HepG2 (cell line): ENCODE results near the gene TSSK3. TPM values are rescaled to one million over a fixed set of nuclear protein-coding genes. Genes with fewer than 3 reads are reported as not detected.

Experiments
- EEA1 ChIP-seq: sonication (generic); formaldehyde crosslinking; IDR thresholded peaks from 2 replicates; pipeline ENCODE4 v1.5.1; 2020; ENCODE audit warnings: mild to moderate bottlenecking, missing genetic modification reagents, borderline replicate concordance
- ELF1 ChIP-seq: sonication (generic); formaldehyde crosslinking; IDR thresholded peaks from 2 replicates; pipeline ENCODE4 v1.4.0; 2020; ENCODE audit warnings: missing genetic modification reagents
- HNRNPH1 ChIP-seq: fragments of 200-400 bp; formaldehyde crosslinking; optimal IDR thresholded peaks from 2 replicates; pipeline ENCODE3; 2017; ENCODE audit warnings: mild to moderate bottlenecking, low read depth, low read length
- NONO ChIP-seq, 2 experiments: fragments of 450-650 bp in 1 of 2; sonication (generic) in 1 of 2; formaldehyde crosslinking in 1 of 2; IDR thresholded peaks in 1 of 2; conservative IDR thresholded peaks in 1 of 2; 2 replicates each; pipeline versions ENCODE4 v1.6.1 to v1.8.0; 2017 to 2022; ENCODE audit warnings: mild to moderate bottlenecking in 1 of 2, missing genetic modification reagents in 1 of 2, moderate library complexity in 1 of 2
- PHF5A ChIP-seq: IDR thresholded peaks from one replicate; pipeline ENCODE4 v1.6.1; 2018; ENCODE audit warnings: low read depth, missing genetic modification reagents; ENCODE audit not compliant: unreplicated experiment
- POLR2A ChIP-seq, 2 experiments: IDR thresholded peaks; 2 replicates each; pipeline ENCODE4 v1.6.1; 2011; ENCODE audit warnings: low read depth in 2 of 2, low read length in 2 of 2, mild to moderate bottlenecking in 1 of 2, moderate library complexity in 1 of 2; ENCODE audit not compliant: insufficient read depth in 1 of 2
- PRPF4 ChIP-seq: fragments of 200-400 bp; formaldehyde crosslinking; IDR thresholded peaks from 2 replicates; pipeline ENCODE4 v1.6.1; 2016; ENCODE audit warnings: low read length, low read depth; ENCODE audit not compliant: poor library complexity, severe bottlenecking
- STAT5B ChIP-seq: sonication (generic); formaldehyde crosslinking; IDR thresholded peaks from 2 replicates; pipeline ENCODE4 v1.4.0; 2020; ENCODE audit warnings: missing genetic modification reagents
- TCF12 ChIP-seq, 2 experiments: fragments of 450-650 bp in 1 of 2; sonication (generic) in 1 of 2; formaldehyde crosslinking in 1 of 2; IDR thresholded peaks; 2 replicates each; pipeline versions ENCODE4 v1.6.1 to v1.8.0; 2017 to 2022; ENCODE audit warnings: antibody characterized with exemption in 1 of 2, mild to moderate bottlenecking in 1 of 2, missing genetic modification reagents in 1 of 2, moderate library complexity in 1 of 2
- ZNF138 ChIP-seq: sonication (generic); formaldehyde crosslinking; IDR thresholded peaks from 2 replicates; pipeline ENCODE4 v1.5.0; 2020; ENCODE audit warnings: mild to moderate bottlenecking, low read depth, missing genetic modification reagents
- ZNF296 ChIP-seq: sonication (generic); formaldehyde crosslinking; conservative IDR thresholded peaks from 2 replicates; pipeline ENCODE4 v1.5.0; 2020; ENCODE audit warnings: mild to moderate bottlenecking, missing genetic modification reagents
- ZNF816 ChIP-seq: sonication (generic); formaldehyde crosslinking; IDR thresholded peaks from 2 replicates; pipeline ENCODE4 v1.8.0; 2022; ENCODE audit warnings: missing genetic modification reagents, mild to moderate bottlenecking, borderline replicate concordance
- ZNF878 ChIP-seq: sonication (generic); formaldehyde crosslinking; IDR thresholded peaks from 2 replicates; pipeline ENCODE4 v1.8.1; 2023; ENCODE audit warnings: mild to moderate bottlenecking, missing genetic modification reagents, moderate library complexity
- ZSCAN12 ChIP-seq: sonication (generic); formaldehyde crosslinking; IDR thresholded peaks from 2 replicates; pipeline ENCODE4 v1.9.0; 2021; ENCODE audit warnings: mild to moderate bottlenecking, missing genetic modification reagents
- ZZZ3 ChIP-seq: sonication (generic); formaldehyde crosslinking; IDR thresholded peaks from 2 replicates; pipeline ENCODE4 v1.4.0; 2020; ENCODE audit warnings: missing genetic modification reagents, mild to moderate bottlenecking, borderline replicate concordance
- polyA plus RNA-seq, 8 experiments: library from polyadenylated mRNA; depleted of rRNA in 3 of 8; stranded (reverse) in 7 of 8; unstranded in 1 of 8; fragments of >200 nt; fragmentation: Illumina TruSeq in 4 of 8; extraction: Trizol in 4 of 8; gene quantifications; 2 replicates each; pipeline versions ENCODE4 v1.2.1 to v1.2.3, GENCODE V29; 2011 to 2016; ENCODE audit warnings: low read depth in 4 of 8, missing spikeins in 1 of 8, mixed read lengths in 1 of 8; ENCODE audit not compliant: insufficient read depth in 1 of 8
- total RNA-seq, 5 experiments: library from RNA; depleted of rRNA; stranded (reverse); fragments of >200 nt; fragmentation: Illumina TruSeq; extraction: Trizol; gene quantifications; 2 replicates each; pipeline ENCODE4 v1.2.3, GENCODE V29; 2016; ENCODE audit warnings: low read depth in 1 of 5
- TF ChIP-seq, protein P1 (sequence below): sonication (generic); formaldehyde crosslinking; IDR thresholded peaks from 2 replicates; pipeline ENCODE4 v1.8.1; 2023; ENCODE audit warnings: missing genetic modification reagents, mild to moderate bottlenecking, borderline replicate concordance
- TF ChIP-seq, protein P2 (sequence below): sonication (generic); formaldehyde crosslinking; IDR thresholded peaks from 2 replicates; pipeline ENCODE4 v1.9.0; 2021; ENCODE audit warnings: missing genetic modification reagents, mild to moderate bottlenecking, borderline replicate concordance
- TF ChIP-seq, protein P3 (sequence below): sonication (generic); formaldehyde crosslinking; IDR thresholded peaks from 2 replicates; pipeline ENCODE4 v1.8.1; 2023; ENCODE audit warnings: mild to moderate bottlenecking, missing genetic modification reagents
- TF ChIP-seq, protein P4 (sequence below): sonication (generic); formaldehyde crosslinking; IDR thresholded peaks from 2 replicates; pipeline ENCODE4 v1.8.0; 2022; ENCODE audit warnings: missing genetic modification reagents, mild to moderate bottlenecking, inconsistent platforms, borderline replicate concordance
- TF ChIP-seq, protein P5 (sequence below): sonication (generic); formaldehyde crosslinking; IDR thresholded peaks from 2 replicates; pipeline ENCODE4 v1.4.0; 2020; ENCODE audit warnings: missing genetic modification reagents, borderline replicate concordance

TSSK3 gene
- total and polyA plus RNA-seq, 2 of the 13 experiments (the other 11 are each of a cell fraction or from before 2014, with no cell fraction given), result 1.0 to 1.1 TPM

DNA sequence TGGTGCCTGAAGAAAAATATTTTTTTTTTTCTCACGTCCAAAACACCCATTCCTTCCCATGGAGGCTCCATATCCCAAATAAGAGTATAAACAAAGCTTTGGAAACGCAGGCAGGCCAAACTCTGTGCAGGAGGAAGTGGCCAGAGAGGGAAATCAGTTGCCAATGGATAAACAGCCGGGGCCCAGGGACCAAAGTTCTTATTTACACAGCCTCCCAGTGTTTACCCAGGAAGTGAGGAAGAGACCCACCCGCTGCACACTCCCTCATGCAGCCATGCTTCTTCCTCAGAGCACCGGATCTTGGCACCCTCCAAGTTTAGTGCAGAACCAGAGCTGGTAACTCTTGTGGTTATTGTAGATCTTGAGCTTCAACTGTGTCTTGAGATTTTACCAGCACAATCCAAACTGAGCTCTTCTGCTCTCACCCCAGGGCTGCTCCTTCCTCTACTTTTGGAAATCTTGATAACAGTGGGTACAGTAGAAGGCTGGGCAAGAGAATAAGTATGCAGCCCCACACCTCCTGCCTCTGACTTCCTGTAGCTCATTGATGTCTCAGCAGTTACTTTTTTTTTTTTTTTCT, 40.5 kb upstream of the TSSK3 start (continued):
- TF ChIP-seq PRPF4, result no peak
- no peak for TF ChIP-seq EEA1 (CRISPR knock-in tag)
- no peak for TF ChIP-seq ZZZ3
- TF ChIP-seq ZSCAN12 (CRISPR knock-in tag), result 0 out of 2 replicates have a peak, but pooled peaks have one; percentile 47
- TF ChIP-seq, protein P1, sequence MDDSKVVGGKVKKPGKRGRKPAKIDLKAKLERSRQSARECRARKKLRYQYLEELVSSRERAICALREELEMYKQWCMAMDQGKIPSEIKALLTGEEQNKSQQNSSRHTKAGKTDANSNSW (CRISPR knock-in tag), result no peak
- no peak for TF ChIP-seq ZNF816 (CRISPR knock-in tag)
- no peak for TF ChIP-seq HNRNPH1
- TF ChIP-seq, protein P2, sequence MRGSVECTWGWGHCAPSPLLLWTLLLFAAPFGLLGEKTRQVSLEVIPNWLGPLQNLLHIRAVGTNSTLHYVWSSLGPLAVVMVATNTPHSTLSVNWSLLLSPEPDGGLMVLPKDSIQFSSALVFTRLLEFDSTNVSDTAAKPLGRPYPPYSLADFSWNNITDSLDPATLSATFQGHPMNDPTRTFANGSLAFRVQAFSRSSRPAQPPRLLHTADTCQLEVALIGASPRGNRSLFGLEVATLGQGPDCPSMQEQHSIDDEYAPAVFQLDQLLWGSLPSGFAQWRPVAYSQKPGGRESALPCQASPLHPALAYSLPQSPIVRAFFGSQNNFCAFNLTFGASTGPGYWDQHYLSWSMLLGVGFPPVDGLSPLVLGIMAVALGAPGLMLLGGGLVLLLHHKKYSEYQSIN (CRISPR knock-in tag), result no peak
- TF ChIP-seq, protein P3, sequence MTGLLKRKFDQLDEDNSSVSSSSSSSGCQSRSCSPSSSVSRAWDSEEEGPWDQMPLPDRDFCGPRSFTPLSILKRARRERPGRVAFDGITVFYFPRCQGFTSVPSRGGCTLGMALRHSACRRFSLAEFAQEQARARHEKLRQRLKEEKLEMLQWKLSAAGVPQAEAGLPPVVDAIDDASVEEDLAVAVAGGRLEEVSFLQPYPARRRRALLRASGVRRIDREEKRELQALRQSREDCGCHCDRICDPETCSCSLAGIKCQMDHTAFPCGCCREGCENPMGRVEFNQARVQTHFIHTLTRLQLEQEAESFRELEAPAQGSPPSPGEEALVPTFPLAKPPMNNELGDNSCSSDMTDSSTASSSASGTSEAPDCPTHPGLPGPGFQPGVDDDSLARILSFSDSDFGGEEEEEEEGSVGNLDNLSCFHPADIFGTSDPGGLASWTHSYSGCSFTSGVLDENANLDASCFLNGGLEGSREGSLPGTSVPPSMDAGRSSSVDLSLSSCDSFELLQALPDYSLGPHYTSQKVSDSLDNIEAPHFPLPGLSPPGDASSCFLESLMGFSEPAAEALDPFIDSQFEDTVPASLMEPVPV (CRISPR knock-in tag), result no peak
- TF ChIP-seq ZNF296 (CRISPR knock-in tag), result no peak
- TF ChIP-seq ZNF878 (CRISPR knock-in tag), result peak; percentile 88
- TF ChIP-seq, protein P4, sequence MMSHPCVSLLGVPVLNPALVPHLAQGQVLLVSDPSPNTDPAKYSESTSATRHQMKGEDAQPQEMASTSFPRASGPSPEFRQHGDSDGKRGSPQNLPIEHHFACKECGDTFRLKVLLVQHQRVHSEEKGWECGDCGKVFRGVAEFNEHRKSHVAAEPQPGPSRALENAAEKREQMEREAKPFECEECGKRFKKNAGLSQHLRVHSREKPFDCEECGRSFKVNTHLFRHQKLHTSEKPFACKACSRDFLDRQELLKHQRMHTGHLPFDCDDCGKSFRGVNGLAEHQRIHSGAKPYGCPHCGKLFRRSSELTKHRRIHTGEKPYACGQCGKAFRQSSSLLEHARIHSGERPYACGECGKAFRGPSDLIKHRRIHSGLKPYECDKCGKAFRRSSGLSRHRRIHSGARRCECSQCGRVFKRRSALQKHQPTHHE (CRISPR knock-in tag), result no peak
- TF ChIP-seq NONO (IDR thresholded peaks at IDR 0.05), result no peak
- no peak for TF ChIP-seq NONO (CRISPR knock-in tag; conservative IDR thresholded peaks at IDR 0.05)
- TF ChIP-seq STAT5B (CRISPR knock-in tag), result 0 out of 2 replicates have a peak, but pooled peaks have one; percentile 62
- TF ChIP-seq ZNF138 (CRISPR knock-in tag), result no peak
- peak; percentile 69 for TF ChIP-seq ELF1
- no peak for TF ChIP-seq TCF12 (IDR thresholded peaks at IDR 0.05)
- TF ChIP-seq TCF12 (CRISPR knock-in tag; IDR thresholded peaks at IDR 0.05), result peak; percentile 88
- TF ChIP-seq POLR2A (IDR thresholded peaks at IDR 0.05; ENCODE audit: insufficient read depth in 1 of 2, low read depth in 2 of 2, low read length in 2 of 2), result peak in 1 of 2 experiments; percentile 36; a peak in 1 of 4 replicates
- TF ChIP-seq PHF5A (CRISPR knock-in tag), result peak; percentile 23
- TF ChIP-seq, protein P5, sequence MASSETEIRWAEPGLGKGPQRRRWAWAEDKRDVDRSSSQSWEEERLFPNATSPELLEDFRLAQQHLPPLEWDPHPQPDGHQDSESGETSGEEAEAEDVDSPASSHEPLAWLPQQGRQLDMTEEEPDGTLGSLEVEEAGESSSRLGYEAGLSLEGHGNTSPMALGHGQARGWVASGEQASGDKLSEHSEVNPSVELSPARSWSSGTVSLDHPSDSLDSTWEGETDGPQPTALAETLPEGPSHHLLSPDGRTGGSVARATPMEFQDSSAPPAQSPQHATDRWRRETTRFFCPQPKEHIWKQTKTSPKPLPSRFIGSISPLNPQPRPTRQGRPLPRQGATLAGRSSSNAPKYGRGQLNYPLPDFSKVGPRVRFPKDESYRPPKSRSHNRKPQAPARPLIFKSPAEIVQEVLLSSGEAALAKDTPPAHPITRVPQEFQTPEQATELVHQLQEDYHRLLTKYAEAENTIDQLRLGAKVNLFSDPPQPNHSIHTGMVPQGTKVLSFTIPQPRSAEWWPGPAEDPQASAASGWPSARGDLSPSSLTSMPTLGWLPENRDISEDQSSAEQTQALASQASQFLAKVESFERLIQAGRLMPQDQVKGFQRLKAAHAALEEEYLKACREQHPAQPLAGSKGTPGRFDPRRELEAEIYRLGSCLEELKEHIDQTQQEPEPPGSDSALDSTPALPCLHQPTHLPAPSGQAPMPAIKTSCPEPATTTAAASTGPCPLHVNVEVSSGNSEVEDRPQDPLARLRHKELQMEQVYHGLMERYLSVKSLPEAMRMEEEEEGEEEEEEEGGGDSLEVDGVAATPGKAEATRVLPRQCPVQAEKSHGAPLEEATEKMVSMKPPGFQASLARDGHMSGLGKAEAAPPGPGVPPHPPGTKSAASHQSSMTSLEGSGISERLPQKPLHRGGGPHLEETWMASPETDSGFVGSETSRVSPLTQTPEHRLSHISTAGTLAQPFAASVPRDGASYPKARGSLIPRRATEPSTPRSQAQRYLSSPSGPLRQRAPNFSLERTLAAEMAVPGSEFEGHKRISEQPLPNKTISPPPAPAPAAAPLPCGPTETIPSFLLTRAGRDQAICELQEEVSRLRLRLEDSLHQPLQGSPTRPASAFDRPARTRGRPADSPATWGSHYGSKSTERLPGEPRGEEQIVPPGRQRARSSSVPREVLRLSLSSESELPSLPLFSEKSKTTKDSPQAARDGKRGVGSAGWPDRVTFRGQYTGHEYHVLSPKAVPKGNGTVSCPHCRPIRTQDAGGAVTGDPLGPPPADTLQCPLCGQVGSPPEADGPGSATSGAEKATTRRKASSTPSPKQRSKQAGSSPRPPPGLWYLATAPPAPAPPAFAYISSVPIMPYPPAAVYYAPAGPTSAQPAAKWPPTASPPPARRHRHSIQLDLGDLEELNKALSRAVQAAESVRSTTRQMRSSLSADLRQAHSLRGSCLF (CRISPR knock-in tag), result no peak
